K562 (cell line): ENCODE data around the gene RNASEH2A. TPM values are rescaled to one million over a fixed set of nuclear protein-coding genes. Genes with fewer than 3 reads are reported as not detected.

Source experiments
- C11orf30 ChIP-seq: fragments of 450-650 bp; IDR thresholded peaks from 2 replicates; pipeline ENCODE4 v1.6.1; 2016; ENCODE audit warnings: low read depth, mild to moderate bottlenecking
- CHD2 ChIP-seq: IDR thresholded peaks from 2 replicates; pipeline ENCODE4 v1.6.1; 2011; ENCODE audit warnings: low read depth, low read length
- ETV5 ChIP-seq: sonication (generic); formaldehyde crosslinking; IDR thresholded peaks from 2 replicates; pipeline ENCODE4 v1.4.0; 2020; ENCODE audit warnings: low read depth, mild to moderate bottlenecking, missing genetic modification reagents
- HDAC8 ChIP-seq: fragments of 450-650 bp; IDR thresholded peaks from 2 replicates; pipeline ENCODE4 v1.6.1; 2016; ENCODE audit warnings: mild to moderate bottlenecking, missing genetic modification characterization, moderate library complexity, missing compliant biosample characterization
- HNRNPLL ChIP-seq: fragments of 200-400 bp; formaldehyde crosslinking; IDR thresholded peaks from 2 replicates; pipeline ENCODE4 v1.6.1; 2017; ENCODE audit warnings: low read length, low read depth, mild to moderate bottlenecking; ENCODE audit not compliant: poor library complexity, severe bottlenecking
- PHTF2 ChIP-seq: fragments of 250-450 bp; sonication (Bioruptor Pico); IDR thresholded peaks from 2 replicates; pipeline ENCODE4 v1.5.0; 2021; ENCODE audit warnings: mild to moderate bottlenecking
- RNF2 ChIP-seq: sonication (generic); IDR thresholded peaks from 2 replicates; pipeline ENCODE4 v1.6.1; 2016
- SMARCE1 ChIP-seq: fragments of 450-650 bp; IDR thresholded peaks from 2 replicates; pipeline ENCODE4 v1.7.1; 2016; ENCODE audit warnings: mild to moderate bottlenecking
- STAG1 ChIP-seq: sonication (generic); formaldehyde crosslinking; IDR thresholded peaks from 2 replicates; pipeline ENCODE4 v1.5.0; 2020; ENCODE audit warnings: missing genetic modification reagents, borderline replicate concordance
- STAT5A ChIP-seq: IDR thresholded peaks from 2 replicates; pipeline ENCODE4 v1.6.1; 2012; ENCODE audit warnings: low read length, inconsistent platforms, borderline replicate concordance
- TAF1 ChIP-seq: IDR thresholded peaks from 2 replicates; pipeline ENCODE4 v1.6.1; 2011; ENCODE audit warnings: mild to moderate bottlenecking, low read length, moderate library complexity; ENCODE audit not compliant: insufficient read depth, control insufficient read depth, severe bottlenecking; ENCODE audit errors: extremely low read depth
- TAF9B ChIP-seq: fragments of 450-650 bp; IDR thresholded peaks from 2 replicates; pipeline ENCODE4 v1.6.1; 2018; ENCODE audit warnings: mild to moderate bottlenecking; ENCODE audit not compliant: partially characterized antibody
- TBP ChIP-seq: optimal IDR thresholded peaks from 2 replicates; pipeline ENCODE3; 2011; ENCODE audit warnings: low read depth, low read length, improper control_type of control experiment
- THRAP3 ChIP-seq: fragments of 450-650 bp; IDR thresholded peaks from 2 replicates; pipeline ENCODE4 v1.6.1; 2016; ENCODE audit warnings: mild to moderate bottlenecking, inconsistent platforms, borderline replicate concordance
- VEZF1 ChIP-seq: fragments of 200-800 bp; sonication (Bioruptor generic); IDR thresholded peaks from 2 replicates; pipeline ENCODE4 v1.6.1; 2017; ENCODE audit warnings: missing genetic modification characterization, missing compliant biosample characterization
- ZNF197 ChIP-seq: fragments of 200-800 bp; sonication (Bioruptor generic); IDR thresholded peaks from 2 replicates; pipeline ENCODE4 v1.6.1; 2016; ENCODE audit warnings: low read depth, missing genetic modification characterization, missing compliant biosample characterization
- polyA plus RNA-seq, 8 experiments: library from polyadenylated mRNA; depleted of rRNA in 4 of 8; stranded (reverse) in 5 of 8; unstranded in 3 of 8; fragments of >200 nt; fragmentation: Nextera tagmentation in 2 of 8; fragmentation: Illumina TruSeq in 1 of 8; extraction: Ambion mirVana in 2 of 8; extraction: Trizol in 1 of 8; gene quantifications; 2 replicates each; pipeline versions ENCODE4 v1.2.1 to v1.2.3, GENCODE V29; 2011 to 2014; ENCODE audit warnings: inconsistent platforms in 1 of 8, missing spikeins in 1 of 8
- total RNA-seq, 7 experiments: library from RNA; depleted of rRNA in 6 of 7; stranded (reverse); fragments of >200 nt in 6 of 7; fragmentation: Illumina TruSeq in 2 of 7; extraction: Trizol in 2 of 7; gene quantifications; 2 replicates each; pipeline versions ENCODE4 v1.2.1 to v1.2.3, GENCODE V29; 2011 to 2021; ENCODE audit warnings: low replicate concordance in 1 of 7
- TF ChIP-seq, protein P1 (sequence below): sonication (generic); formaldehyde crosslinking; IDR thresholded peaks from 2 replicates; pipeline ENCODE4 v1.4.0; 2020; ENCODE audit warnings: mild to moderate bottlenecking, missing genetic modification reagents
- TF ChIP-seq, protein P2 (sequence below): fragments of 450-650 bp; formaldehyde crosslinking; IDR thresholded peaks from 2 replicates; pipeline ENCODE4 v1.4.0; 2022; ENCODE audit warnings: missing genetic modification characterization
- TF ChIP-seq, protein P3 (sequence below): sonication (generic); formaldehyde crosslinking; IDR thresholded peaks from 2 replicates; pipeline ENCODE4 v1.8.1; 2023; ENCODE audit warnings: mild to moderate bottlenecking, missing genetic modification reagents
- TF ChIP-seq, protein P4 (sequence below): fragments of 450-650 bp; IDR thresholded peaks from 2 replicates; pipeline ENCODE4 v1.6.1; 2018; ENCODE audit warnings: mild to moderate bottlenecking, low read depth; ENCODE audit not compliant: partially characterized antibody

Gene RNASEH2A
- total and polyA plus RNA-seq, 9 of the 15 experiments (the other 6 are each of a cell fraction or from before 2014, with no cell fraction given), result 22.3 to 78.0 (median 61.7) TPM

GRCh38 chr19:12791345-12792050, 14.9 kb upstream of the RNASEH2A start, which contains the start of gene JUNB (continued):
- TF ChIP-seq STAT5A, result no peak; the same call in 1 of the 2 replicates
- TF ChIP-seq TBP, result peak; percentile 99
- TF ChIP-seq, protein P1, sequence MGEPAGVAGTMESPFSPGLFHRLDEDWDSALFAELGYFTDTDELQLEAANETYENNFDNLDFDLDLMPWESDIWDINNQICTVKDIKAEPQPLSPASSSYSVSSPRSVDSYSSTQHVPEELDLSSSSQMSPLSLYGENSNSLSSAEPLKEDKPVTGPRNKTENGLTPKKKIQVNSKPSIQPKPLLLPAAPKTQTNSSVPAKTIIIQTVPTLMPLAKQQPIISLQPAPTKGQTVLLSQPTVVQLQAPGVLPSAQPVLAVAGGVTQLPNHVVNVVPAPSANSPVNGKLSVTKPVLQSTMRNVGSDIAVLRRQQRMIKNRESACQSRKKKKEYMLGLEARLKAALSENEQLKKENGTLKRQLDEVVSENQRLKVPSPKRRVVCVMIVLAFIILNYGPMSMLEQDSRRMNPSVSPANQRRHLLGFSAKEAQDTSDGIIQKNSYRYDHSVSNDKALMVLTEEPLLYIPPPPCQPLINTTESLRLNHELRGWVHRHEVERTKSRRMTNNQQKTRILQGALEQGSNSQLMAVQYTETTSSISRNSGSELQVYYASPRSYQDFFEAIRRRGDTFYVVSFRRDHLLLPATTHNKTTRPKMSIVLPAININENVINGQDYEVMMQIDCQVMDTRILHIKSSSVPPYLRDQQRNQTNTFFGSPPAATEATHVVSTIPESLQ (CRISPR knock-in tag), result peak; percentile 94; the same call in 1 of the 2 replicates
- TF ChIP-seq SMARCE1, result no peak
- peak; percentile 100 for TF ChIP-seq VEZF1 (CRISPR knock-in tag)
- TF ChIP-seq ETV5 (CRISPR knock-in tag), result peak; percentile 90
- peak; percentile 99 for TF ChIP-seq TAF1
- TF ChIP-seq, protein P2, sequence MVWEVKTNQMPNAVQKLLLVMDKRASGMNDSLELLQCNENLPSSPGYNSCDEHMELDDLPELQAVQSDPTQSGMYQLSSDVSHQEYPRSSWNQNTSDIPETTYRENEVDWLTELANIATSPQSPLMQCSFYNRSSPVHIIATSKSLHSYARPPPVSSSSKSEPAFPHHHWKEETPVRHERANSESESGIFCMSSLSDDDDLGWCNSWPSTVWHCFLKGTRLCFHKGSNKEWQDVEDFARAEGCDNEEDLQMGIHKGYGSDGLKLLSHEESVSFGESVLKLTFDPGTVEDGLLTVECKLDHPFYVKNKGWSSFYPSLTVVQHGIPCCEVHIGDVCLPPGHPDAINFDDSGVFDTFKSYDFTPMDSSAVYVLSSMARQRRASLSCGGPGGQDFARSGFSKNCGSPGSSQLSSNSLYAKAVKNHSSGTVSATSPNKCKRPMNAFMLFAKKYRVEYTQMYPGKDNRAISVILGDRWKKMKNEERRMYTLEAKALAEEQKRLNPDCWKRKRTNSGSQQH (CRISPR knock-in tag), result peak; percentile 94
- TF ChIP-seq, protein P3, sequence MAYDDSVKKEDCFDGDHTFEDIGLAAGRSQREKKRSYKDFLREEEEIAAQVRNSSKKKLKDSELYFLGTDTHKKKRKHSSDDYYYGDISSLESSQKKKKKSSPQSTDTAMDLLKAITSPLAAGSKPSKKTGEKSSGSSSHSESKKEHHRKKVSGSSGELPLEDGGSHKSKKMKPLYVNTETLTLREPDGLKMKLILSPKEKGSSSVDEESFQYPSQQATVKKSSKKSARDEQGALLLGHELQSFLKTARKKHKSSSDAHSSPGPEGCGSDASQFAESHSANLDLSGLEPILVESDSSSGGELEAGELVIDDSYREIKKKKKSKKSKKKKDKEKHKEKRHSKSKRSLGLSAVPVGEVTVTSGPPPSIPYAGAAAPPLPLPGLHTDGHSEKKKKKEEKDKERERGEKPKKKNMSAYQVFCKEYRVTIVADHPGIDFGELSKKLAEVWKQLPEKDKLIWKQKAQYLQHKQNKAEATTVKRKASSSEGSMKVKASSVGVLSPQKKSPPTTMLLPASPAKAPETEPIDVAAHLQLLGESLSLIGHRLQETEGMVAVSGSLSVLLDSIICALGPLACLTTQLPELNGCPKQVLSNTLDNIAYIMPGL (CRISPR knock-in tag), result no peak
- TF ChIP-seq HNRNPLL, result peak; percentile 77
- TF ChIP-seq ZNF197 (CRISPR knock-in tag), result no peak
- no peak for TF ChIP-seq HDAC8 (tag)
- no peak for TF ChIP-seq STAG1 (CRISPR knock-in tag)
- TF ChIP-seq, protein P4, sequence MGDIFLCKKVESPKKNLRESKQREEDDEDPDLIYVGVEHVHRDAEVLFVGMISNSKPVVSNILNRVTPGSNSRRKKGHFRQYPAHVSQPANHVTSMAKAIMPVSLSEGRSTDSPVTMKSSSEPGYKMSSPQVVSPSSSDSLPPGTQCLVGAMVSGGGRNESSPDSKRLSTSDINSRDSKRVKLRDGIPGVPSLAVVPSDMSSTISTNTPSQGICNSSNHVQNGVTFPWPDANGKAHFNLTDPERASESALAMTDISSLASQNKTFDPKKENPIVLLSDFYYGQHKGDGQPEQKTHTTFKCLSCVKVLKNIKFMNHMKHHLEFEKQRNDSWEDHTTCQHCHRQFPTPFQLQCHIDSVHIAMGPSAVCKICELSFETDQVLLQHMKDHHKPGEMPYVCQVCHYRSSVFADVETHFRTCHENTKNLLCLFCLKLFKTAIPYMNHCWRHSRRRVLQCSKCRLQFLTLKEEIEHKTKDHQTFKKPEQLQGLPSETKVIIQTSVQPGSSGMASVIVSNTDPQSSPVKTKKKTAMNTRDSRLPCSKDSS, result no peak
- no peak for TF ChIP-seq CHD2
- TF ChIP-seq THRAP3, result peak; percentile 78
- TF ChIP-seq PHTF2 (CRISPR knock-in tag), result no peak
- peak; percentile 92 for TF ChIP-seq TAF9B
- peak; percentile 88 for TF ChIP-seq RNF2
- no peak for TF ChIP-seq C11orf30
